Upper lobe of left lung (tissue), 4 donors: ENCODE results near the gene ADGRF5.

Experiments
- CTCF ChIP-seq, 6 experiments: fragments of 450-650 bp in 4 of 6; fragments of 200-600 bp in 2 of 6; sonication (generic) in 2 of 6; IDR thresholded peaks; one replicate each; pipeline ENCODE4 v1.5.1; 2016 to 2019; ENCODE audit warnings: antibody characterized with exemption in 6 of 6
- POLR2A ChIP-seq, 4 donors: fragments of 450-650 bp; IDR thresholded peaks; one replicate each; pipeline ENCODE4 v1.5.1; 2016 to 2017; ENCODE audit warnings: antibody characterized with exemption in 4 of 4, mild to moderate bottlenecking in 2 of 4

- TF ChIP-seq CTCF (IDR thresholded peaks at IDR 0.05) (no peak), POLR2A (IDR thresholded peaks at IDR 0.05) (no peak)
These were observed 4.0 kb upstream of the ADGRF5 start for GRCh38 chr6:46925563-46926253.
